Activated naive CD4-positive, alpha-beta T cell treated with anti-CD3 and anti-CD28 coated beads, Interleukin-2, amount 10 ng/mL, durations not matched to agents 7 days and 5 days (primary cell): ENCODE data around the gene EEF2K.

Experiments
- CTCF ChIA-PET: fragments of 350-600 bp; sonication (Branson Sonifier 250); formaldehyde crosslinking; loops from one replicate; lab custom pipeline; 2021; ENCODE audit warnings: antibody characterized with exemption; lab: Charles Lee
- DNase-seq: peaks from one replicate; pipeline ENCODE4 v3.0.0-alpha.2; 2020
- H3K27ac Mint-ChIP-seq: one replicate; pipeline ENCODE4 v1.8.0; 2021; ENCODE audit warnings: mild to moderate bottlenecking, moderate library complexity, mixed read lengths
- H3K27me3 Mint-ChIP-seq: one replicate; pipeline ENCODE4 v1.8.0; 2021; ENCODE audit warnings: mild to moderate bottlenecking, mixed read lengths
- H3K36me3 Mint-ChIP-seq: one replicate; pipeline ENCODE4 v1.8.0; 2021; ENCODE audit warnings: mixed read lengths
- H3K4me1 Mint-ChIP-seq: one replicate; pipeline ENCODE4 v1.8.0; 2021; ENCODE audit warnings: mixed read lengths
- H3K4me3 Mint-ChIP-seq: one replicate; pipeline ENCODE4 v1.8.0; 2021; ENCODE audit warnings: mild to moderate bottlenecking, moderate library complexity, mixed read lengths
- H3K9me3 Mint-ChIP-seq: one replicate; pipeline ENCODE4 v1.8.0; 2021; ENCODE audit warnings: mixed read lengths

The EEF2K gene

DNA sequence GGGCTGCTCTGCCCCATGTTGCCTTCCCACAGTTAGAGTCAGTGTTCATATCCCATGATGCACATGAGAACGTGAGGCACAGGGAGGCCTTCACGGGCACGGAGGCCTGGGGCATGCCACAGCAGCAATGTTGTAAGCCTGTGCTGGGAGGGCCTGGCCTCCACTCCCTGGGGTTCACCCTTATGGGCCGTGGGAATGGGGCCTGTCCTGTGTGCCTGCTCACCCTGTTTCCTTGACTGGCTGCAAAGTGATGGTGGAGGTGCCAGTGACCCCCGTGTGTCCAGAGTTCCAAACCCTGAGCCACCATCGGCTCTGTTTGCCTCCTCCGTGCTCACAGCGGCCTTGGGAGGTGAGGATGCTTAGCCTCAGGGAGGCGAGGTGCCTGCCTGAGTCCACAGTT, 100.7 kb downstream of the EEF2K start:
- Mint-ChIP-seq H3K27me3 (no peaks in the 10 kb centered on the region), H3K9me3 (no peaks in the 10 kb centered on the region), H3K36me3 (peaks cover 33% of the 10 kb centered on the region), H3K4me3 (no peak overlapping the region), H3K4me1 (peaks cover 3% of the 10 kb centered on the region), H3K27ac (no peak overlapping the region)
- CTCF ChIA-PET: no interaction called here
- DNase-seq: no peak

DNA sequence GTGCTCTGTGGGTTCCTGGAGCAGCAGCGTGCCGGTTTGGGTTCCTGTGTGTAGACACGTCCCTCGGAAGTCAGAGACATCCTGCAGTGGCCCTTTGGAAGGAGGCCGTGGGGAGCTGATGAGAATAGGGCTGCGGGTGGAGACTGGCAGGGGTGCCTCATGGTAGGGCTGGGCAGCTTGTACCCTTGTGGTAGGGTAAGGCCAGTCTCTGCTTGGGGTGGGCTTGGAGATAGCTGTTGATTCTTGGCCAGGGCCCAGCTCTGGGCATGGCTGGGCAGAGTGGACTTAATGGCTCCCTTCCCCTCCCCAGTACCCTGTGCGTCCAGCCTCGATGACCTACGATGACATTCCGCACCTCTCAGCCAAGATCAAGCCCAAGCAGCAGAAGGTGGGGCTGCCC, 101.8 kb downstream of the EEF2K start:
- no peaks in the 10 kb centered on the region for H3K9me3 Mint-ChIP-seq
- H3K4me1 Mint-ChIP-seq: no peaks in the 10 kb centered on the region
- no peaks in the 10 kb centered on the region for H3K27me3 Mint-ChIP-seq
- DNase-seq: no peak
- no peak overlapping the region for H3K4me3 Mint-ChIP-seq
- H3K27ac Mint-ChIP-seq: peak overlapping the region; percentile 21
- CTCF ChIA-PET: interaction anchor here (1.3 kb wide), 1 partner anchor 10 kb away, joined by 3 read pairs; no protein-coding TSS in a partner anchor
- peaks cover 30% of the 10 kb centered on the region for H3K36me3 Mint-ChIP-seq

DNA sequence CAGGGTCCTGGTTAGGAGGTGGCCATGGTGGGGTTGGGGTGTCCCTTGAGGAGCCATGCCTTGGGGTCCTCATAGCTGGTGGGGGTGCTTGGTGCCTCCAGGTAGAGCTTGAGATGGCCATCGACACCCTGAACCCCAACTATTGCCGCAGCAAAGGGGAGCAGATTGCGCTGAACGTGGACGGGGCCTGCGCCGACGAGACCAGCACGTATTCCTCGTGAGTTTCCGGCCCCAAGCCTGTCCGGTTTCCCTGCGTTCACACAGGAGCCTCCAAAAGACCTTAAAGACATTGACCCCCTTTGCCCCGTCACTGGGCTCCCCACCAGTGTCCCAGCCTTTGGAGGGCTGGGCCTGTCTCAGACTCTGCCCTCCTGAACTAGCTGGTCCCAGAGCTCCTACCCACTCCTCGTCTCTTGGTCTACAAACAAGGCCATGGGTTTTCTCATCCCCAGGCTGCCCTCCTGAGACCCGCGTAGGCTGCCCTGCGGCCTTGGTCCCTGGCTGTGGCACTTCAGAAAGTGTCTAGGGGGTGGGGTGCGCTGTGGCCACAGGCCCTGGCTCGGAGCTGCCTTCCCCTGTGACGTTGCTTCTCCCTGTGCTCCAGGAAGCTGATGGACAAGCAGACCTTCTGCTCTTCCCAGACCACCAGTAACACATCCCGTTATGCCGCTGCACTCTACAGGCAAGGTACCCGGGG, 102.9 kb downstream of the EEF2K start:
- Mint-ChIP-seq H3K27me3 (no peaks in the 10 kb centered on the region), H3K27ac (no peak overlapping the region), H3K4me3 (no peak overlapping the region), H3K4me1 (no peaks in the 10 kb centered on the region), H3K9me3 (no peaks in the 10 kb centered on the region), H3K36me3 (peaks cover 28% of the 10 kb centered on the region)
- CTCF ChIA-PET: interaction anchor here (1.3 to 3.5 kb wide), 2 partner anchors 8 to 9 kb away, joined by 3 to 16 read pairs; no protein-coding TSS in a partner anchor
- DNase-seq: no peak

DNA sequence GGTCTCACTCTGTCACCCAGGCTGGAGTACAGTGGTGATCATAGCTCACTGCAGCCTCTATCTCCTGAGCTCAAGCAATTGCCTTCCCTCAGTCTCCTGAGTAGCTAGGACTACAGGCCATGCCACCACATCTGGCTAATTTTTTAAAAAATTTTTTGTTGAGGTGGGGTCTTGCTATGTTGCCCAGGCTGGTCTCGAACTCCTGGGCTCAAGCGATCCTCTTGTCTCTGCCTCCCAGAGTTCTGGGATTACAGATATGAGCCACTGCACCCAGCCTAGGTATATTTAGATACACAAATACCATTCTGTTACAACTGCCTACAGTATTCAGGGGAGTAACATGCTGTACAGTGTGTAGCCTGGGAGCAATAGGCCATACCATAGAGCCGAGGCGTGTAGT, 105.4 kb downstream of the EEF2K start:
- Mint-ChIP-seq H3K36me3 (peaks cover 34% of the 10 kb centered on the region), H3K9me3 (no peaks in the 10 kb centered on the region), H3K4me1 (no peaks in the 10 kb centered on the region), H3K4me3 (no peak overlapping the region), H3K27ac (no peak overlapping the region), H3K27me3 (no peaks in the 10 kb centered on the region)
- peak; percentile 0 for DNase-seq
- CTCF ChIA-PET: interaction anchor here (1.3 to 3.5 kb wide), 2 partner anchors 10 to 11 kb away, joined by 5 to 16 read pairs; no protein-coding TSS in a partner anchor

DNA sequence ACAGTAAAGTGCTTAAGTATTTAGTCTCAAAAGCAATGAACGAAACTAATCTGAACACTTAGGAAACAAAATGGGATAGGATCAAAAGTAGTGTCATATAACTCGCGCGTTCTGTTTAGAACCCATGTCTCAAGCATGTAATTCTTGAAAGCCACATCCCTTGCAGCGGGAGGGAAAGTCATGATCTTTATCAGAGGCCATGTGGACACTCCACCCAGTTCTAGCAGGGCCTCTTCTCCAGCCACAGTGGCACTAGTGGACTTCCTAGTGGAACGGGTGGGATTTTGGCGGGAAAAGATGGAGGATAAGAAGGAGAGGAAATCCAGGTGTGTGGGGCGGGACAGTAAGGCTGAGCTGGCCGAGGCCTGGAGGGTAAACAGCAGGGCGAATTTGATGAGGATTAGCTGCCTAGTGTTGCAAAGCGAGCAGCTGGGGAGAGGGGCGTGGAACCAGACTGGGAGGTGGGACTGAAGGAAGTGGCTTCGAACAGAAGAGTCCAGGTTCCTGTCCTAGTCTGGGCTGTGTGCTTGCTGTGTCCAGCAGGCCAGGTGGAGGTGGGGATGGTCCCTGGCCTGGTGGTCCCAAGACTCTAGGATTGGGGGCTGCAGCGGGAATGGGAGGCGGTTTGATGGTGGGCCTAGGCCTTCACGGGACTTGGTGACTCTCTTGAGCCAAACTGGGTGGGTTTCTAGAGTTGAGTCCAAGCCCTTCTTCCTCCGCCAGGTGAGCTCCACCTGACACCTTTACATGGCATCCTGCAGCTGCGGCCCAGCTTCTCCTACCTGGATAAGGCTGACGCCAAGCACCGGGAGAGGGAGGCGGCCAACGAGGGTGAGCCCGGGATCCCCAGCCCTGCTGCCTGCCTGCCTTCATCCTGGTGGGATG, 107.1 kb downstream of the EEF2K start:
- no peaks in the 10 kb centered on the region for H3K9me3 Mint-ChIP-seq
- H3K4me3 Mint-ChIP-seq: no peak overlapping the region
- peaks cover 34% of the 10 kb centered on the region for H3K36me3 Mint-ChIP-seq
- no peaks in the 10 kb centered on the region for H3K4me1 Mint-ChIP-seq
- H3K27me3 Mint-ChIP-seq: no peaks in the 10 kb centered on the region
- CTCF ChIA-PET: interaction anchor here (0.6 to 1.0 kb wide), 2 partner anchors 13 to 1127 kb away, joined by 3 to 4 read pairs; no protein-coding TSS in a partner anchor
- no peak overlapping the region for H3K27ac Mint-ChIP-seq
- peak; percentile 18 for DNase-seq

DNA sequence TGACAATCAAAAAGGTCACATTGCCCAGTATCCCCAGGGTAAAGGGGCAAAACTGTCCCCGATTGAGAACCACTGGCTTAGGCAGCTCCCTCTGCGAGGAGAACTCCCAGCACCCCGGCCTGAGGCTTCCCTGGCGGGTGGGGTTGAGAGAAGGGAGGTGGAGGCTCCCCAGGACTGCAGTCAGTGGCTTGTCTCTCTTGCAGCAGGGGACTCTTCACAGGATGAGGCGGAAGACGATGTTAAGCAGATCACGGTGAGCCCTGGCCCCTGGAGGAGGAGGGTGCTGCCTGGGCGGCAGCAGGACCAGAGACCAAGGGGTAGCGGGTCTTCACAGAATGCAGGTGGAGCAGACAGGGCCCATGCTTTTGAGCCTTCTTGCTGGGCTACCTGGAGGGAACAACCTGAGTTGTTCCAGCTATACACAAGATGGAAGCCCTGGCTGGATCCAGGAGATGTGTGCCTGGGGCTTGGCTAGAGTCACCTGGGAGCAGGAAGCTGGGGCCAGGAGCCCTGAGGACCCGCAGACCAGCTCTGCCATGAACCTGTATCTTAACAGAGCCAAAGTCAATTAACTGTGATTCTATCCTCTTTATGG, 107.9 kb downstream of the EEF2K start:
- H3K27me3 Mint-ChIP-seq: no peaks in the 10 kb centered on the region
- no peaks in the 10 kb centered on the region for H3K4me1 Mint-ChIP-seq
- no peak overlapping the region for H3K4me3 Mint-ChIP-seq
- CTCF ChIA-PET: interaction anchor here (0.6 to 1.0 kb wide), 2 partner anchors 13 to 1128 kb away, joined by 3 to 4 read pairs; no protein-coding TSS in a partner anchor
- DNase-seq: peak; percentile 16
- peaks cover 35% of the 10 kb centered on the region for H3K36me3 Mint-ChIP-seq
- no peaks in the 10 kb centered on the region for H3K9me3 Mint-ChIP-seq
- no peak overlapping the region for H3K27ac Mint-ChIP-seq

DNA sequence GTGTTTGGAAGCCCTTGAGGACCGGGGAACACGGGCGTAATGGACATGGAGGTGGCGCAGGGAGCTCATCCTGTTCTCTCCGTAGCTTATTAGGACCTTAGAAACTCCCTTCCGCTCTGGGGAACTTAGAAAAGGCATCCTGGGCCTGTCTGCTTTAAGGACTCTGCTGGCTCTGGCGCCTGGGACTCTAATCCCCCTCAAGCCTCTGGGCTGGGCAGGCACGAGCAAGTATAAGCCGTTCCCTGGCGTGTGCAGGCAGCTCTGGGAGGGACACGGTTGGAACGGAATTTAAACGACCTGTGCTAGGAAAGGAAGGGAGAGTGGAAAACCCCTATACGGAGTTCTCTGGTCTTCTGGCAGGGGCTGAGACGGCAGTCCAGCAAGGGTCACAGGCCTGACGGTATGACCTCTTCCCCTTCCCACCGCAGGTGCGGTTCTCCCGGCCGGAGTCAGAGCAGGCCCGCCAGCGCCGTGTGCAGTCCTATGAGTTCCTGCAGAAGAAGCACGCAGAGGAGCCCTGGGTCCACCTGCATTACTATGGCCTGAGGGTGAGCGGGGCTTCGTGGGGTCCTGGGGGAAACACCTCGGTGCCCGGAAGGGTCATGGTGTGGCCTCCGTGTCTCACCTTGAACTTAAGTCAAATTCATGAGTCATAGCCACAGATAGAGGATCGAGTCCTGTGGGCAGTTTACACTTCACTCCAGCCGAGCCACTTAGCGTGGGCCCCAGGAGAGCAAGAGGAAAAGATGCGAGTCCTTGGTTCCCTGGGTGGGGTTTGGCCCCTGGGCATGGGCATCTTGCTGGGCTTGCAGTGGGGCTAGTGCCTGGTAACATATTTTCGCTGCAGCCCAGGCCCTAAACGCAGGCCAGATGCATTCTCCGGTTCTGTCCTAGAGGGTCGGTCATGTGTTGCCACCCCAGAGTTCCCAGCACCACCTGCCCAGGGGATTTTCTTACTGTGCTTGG, 108.9 kb downstream of the EEF2K start:
- Mint-ChIP-seq H3K27me3 (no peaks in the 10 kb centered on the region), H3K36me3 (peaks cover 33% of the 10 kb centered on the region), H3K4me3 (no peak overlapping the region), H3K9me3 (no peaks in the 10 kb centered on the region), H3K27ac (no peak overlapping the region), H3K4me1 (no peaks in the 10 kb centered on the region)
- DNase-seq: peak; percentile 13
- CTCF ChIA-PET: no interaction called here

DNA sequence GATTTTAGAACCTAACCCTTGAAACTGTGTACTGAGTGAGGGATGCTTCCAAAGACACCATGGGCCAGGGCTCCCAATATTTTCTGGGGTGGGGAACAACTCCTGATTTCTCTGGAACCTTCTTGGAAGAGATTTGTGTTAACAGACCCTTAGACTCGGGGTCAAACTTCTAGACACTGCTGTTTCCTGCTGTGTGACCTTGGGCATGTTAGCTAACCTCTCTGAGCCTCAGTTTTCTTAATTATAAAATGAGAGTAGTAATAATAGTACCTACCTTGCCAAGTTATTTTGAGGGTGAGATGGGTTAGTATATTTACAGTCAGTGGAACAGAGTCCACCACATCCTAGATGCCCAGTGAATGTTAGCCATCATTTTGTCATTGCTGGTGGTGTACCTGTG, 109.9 kb downstream of the EEF2K start:
- no peak for DNase-seq
- H3K36me3 Mint-ChIP-seq: peaks cover 39% of the 10 kb centered on the region
- no peak overlapping the region for H3K27ac Mint-ChIP-seq
- no peak overlapping the region for H3K4me3 Mint-ChIP-seq
- H3K4me1 Mint-ChIP-seq: no peaks in the 10 kb centered on the region
- H3K27me3 Mint-ChIP-seq: no peaks in the 10 kb centered on the region
- CTCF ChIA-PET: no interaction called here
- no peaks in the 10 kb centered on the region for H3K9me3 Mint-ChIP-seq

DNA sequence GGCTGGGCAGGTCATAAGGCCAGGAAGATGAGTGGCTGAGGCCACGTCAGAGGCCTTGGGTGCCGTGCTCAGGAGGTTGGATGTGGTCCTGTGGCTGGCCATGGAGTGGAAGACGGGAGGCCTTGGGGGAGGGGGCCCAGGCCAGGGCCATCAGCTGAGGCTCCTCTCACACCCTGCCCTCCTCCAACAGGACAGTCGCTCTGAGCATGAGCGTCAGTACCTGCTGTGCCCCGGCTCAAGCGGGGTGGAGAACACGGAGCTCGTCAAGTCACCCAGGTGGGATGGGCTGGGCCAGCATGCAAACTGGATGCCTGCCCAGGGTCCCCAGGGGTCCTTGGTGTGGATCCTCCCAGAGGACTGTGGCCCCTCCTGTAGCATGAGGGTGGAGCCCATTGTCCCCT, 110.3 kb downstream of the EEF2K start:
- Mint-ChIP-seq H3K4me3 (no peak overlapping the region), H3K27ac (no peak overlapping the region), H3K36me3 (peaks cover 44% of the 10 kb centered on the region), H3K9me3 (no peaks in the 10 kb centered on the region), H3K4me1 (peaks cover 4% of the 10 kb centered on the region), H3K27me3 (no peaks in the 10 kb centered on the region)
- CTCF ChIA-PET: no interaction called here
- peak; percentile 15 for DNase-seq

DNA sequence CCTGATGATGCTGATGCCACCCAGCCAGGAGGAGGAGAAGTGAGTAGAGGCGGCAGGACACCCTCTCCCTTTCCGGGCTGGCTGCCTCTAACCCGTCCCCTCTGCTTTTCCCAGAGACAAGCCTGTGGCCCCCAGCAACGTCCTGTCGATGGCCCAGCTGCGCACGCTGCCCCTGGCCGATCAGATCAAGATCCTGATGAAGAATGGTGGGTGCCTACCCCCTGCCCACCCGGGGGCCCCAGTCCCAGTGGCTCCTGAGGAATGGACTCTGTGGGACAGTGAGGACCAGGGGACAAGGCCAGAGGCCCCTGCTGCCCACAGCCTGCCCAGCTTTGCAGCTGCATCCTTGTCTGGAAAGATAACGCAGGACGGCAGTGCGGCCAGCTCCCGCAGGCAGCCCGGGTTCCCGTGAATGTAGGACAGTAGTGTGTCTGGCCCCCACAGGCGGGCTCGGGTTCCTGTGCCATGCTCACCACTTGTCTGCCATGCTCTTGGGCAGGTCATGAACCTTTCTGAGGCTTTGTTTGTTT, 111.0 kb downstream of the EEF2K start:
- CTCF ChIA-PET: no interaction called here
- Mint-ChIP-seq H3K27me3 (no peaks in the 10 kb centered on the region), H3K4me1 (peaks cover 4% of the 10 kb centered on the region), H3K27ac (peak overlapping the region; percentile 50), H3K36me3 (peaks cover 39% of the 10 kb centered on the region), H3K9me3 (no peaks in the 10 kb centered on the region), H3K4me3 (no peak overlapping the region)
- peak; percentile 15 for DNase-seq

DNA sequence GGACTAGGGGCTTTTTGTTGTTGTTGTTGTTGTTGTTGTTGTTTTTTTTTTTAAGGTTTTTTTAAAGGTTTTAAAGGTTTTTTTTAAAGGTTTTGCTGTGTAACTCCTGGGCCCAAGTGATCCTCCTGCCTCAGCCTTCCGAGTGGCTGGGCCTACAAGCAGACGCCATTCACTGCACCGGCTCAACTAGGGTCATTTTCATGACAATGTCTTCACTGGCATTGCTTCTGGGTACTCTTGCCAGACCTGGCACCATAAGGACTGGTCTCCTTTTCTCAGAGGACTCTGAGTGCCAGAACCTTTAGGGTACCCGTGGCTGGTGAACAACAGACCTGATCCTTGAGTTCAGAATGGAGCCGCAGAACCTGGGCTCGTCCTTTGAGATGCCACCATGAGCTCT, 111.5 kb downstream of the EEF2K start:
- Mint-ChIP-seq H3K4me3 (no peak overlapping the region), H3K4me1 (peaks cover 4% of the 10 kb centered on the region), H3K27me3 (no peaks in the 10 kb centered on the region), H3K9me3 (no peaks in the 10 kb centered on the region), H3K36me3 (peaks cover 42% of the 10 kb centered on the region), H3K27ac (peak overlapping the region; percentile 50)
- CTCF ChIA-PET: interaction anchor here (1.2 to 2.1 kb wide), 3 partner anchors 8 to 1128 kb away, joined by 3 to 11 read pairs (median 4); no protein-coding TSS in a partner anchor
- DNase-seq: peak; percentile 3

DNA sequence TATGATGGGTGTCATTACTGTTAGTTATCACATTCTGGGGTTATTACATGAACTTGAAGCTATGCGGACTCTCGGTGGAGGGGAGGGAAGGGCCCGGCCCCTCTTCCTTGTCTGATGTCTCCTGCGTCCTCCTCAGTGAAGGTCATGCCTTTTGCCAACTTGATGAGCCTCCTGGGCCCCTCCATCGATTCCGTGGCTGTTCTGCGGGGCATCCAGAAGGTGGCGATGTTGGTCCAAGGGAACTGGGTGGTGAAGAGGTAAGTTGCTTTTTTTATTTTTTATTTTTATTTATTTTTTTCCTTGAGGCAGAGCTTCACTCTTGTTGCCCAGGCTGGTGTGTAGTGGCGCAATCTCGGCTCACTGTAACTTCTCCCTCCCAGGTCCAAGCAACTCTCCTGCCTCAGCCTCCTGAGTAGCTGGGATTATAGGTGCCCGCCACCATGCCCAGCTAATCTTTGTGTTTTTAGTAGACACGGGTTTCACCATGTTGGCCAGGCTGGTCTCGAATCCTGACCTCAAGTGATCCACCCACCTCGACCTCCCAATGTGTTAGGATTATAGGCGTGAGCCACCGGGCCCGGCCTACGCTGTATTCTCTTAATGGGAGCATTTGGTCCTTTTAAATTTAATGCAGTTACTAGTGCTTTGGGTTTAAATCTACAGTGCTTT, 112.7 kb downstream of the EEF2K start:
- no peaks in the 10 kb centered on the region for H3K27me3 Mint-ChIP-seq
- CTCF ChIA-PET: interaction anchor here (0.7 to 2.3 kb wide), 13 partner anchors 9 to 1162 kb away, joined by 3 to 11 read pairs (median 3); no protein-coding TSS in a partner anchor
- no peaks in the 10 kb centered on the region for H3K9me3 Mint-ChIP-seq
- peaks cover 4% of the 10 kb centered on the region for H3K4me1 Mint-ChIP-seq
- no peak overlapping the region for H3K4me3 Mint-ChIP-seq
- H3K27ac Mint-ChIP-seq: peak overlapping the region; percentile 46
- peaks cover 37% of the 10 kb centered on the region for H3K36me3 Mint-ChIP-seq
- DNase-seq: peak; percentile 76
